GM12878 (cell line): ENCODE measurements around the gene SLC16A10.

Source experiments
- RCOR1 ChIP-seq: conservative IDR thresholded peaks from 2 replicates; pipeline ENCODE4 v1.6.1; 2012; ENCODE audit warnings: low read depth, low read length, improper control_type of control experiment
- TF ChIP-seq, protein P1 (sequence below): IDR thresholded peaks from 2 replicates; pipeline ENCODE4 v1.6.1; 2012; ENCODE audit warnings: low read depth, low read length, improper control_type of control experiment

DNA sequence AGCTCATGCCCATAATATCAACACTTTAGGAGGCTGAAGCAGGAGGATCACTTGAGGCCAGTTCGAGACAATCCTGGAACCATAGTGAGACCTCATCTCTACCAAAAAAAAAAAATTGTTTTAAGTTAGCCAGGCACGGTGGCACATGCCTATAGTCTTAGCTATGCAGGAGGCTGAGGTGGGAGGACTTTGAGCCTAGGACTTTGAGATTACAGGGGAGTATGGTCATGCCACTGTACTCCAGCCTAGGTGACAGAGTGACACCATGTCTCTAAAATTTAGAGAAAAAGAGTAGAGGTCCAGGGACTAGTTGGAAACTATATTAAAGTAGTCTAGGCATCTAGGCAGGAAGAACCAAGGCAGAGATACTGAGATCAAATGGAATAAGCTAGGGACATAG lies 121.6 kb downstream of the SLC16A10 start:
- TF ChIP-seq RCOR1, result no peak
- TF ChIP-seq, protein P1, sequence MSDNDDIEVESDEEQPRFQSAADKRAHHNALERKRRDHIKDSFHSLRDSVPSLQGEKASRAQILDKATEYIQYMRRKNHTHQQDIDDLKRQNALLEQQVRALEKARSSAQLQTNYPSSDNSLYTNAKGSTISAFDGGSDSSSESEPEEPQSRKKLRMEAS, result no peak
